IMR-90 (cell line): Measurements from ENCODE around the gene CDK10. TPM values are rescaled to one million over a fixed set of nuclear protein-coding genes. Genes with fewer than 3 reads are reported as not detected.

Source experiments
- ATAC-seq: fragments of 200-7000 bp; cut with Tn5 transposase; 2 replicates; pipeline ENCODE4 v1.9.1; 2020; ENCODE audit warnings: low read depth, mild to moderate bottlenecking, moderate library complexity
- BruUV-seq: library from RNA; stranded (reverse); fragments of 400-500 nt; replicated peaks from 2 replicates; lab custom pipeline; 2021; lab: Mats Ljungman, UMichigan
- CTCF ChIA-PET: fragments of 300-600 bp; formaldehyde crosslinking; extraction: SDS; loops from one replicate; lab custom pipeline; 2021; ENCODE audit warnings: antibody characterized with exemption; lab: Yijun Ruan, JAX
- POLR2A ChIA-PET: fragments of 300-600 bp; sonication (Branson Sonifier 250); formaldehyde crosslinking; loops from one replicate; lab custom pipeline; 2022; ENCODE audit warnings: antibody characterized with exemption; ENCODE audit not compliant: unreplicated experiment; lab: Charles Lee
- DNase-seq: peaks from one replicate; pipeline ENCODE4 v3.0.0; 2013
- H2AFZ ChIP-seq: replicated peaks from 2 replicates; pipeline ENCODE3; 2013; ENCODE audit warnings: low read length, mild to moderate bottlenecking; ENCODE audit not compliant: poor library complexity
- H2AK5ac ChIP-seq: 2 replicates; pipeline ENCODE4 v1.6.1; 2013; ENCODE audit warnings: low read depth, low read length, inconsistent platforms
- H2AK9ac ChIP-seq: replicated peaks from 2 replicates; pipeline ENCODE3; 2013; ENCODE audit warnings: mild to moderate bottlenecking, low read depth, low read length, moderate library complexity; ENCODE audit not compliant: poor library complexity
- H2BK120ac ChIP-seq: 2 replicates; pipeline ENCODE4 v1.6.1; 2013; ENCODE audit warnings: low read depth, low read length, inconsistent platforms
- H2BK15ac ChIP-seq: 3 replicates; pipeline ENCODE4 v1.6.1; 2013; ENCODE audit warnings: low read depth, low read length, inconsistent platforms
- H2BK20ac ChIP-seq: 2 replicates; pipeline ENCODE4 v1.6.1; 2013; ENCODE audit warnings: low read depth, mild to moderate bottlenecking, inconsistent platforms, low read length, moderate library complexity
- H2BK5ac ChIP-seq: 2 replicates; pipeline ENCODE4 v1.6.1; 2013; ENCODE audit warnings: mild to moderate bottlenecking, low read depth, low read length, inconsistent platforms; ENCODE audit not compliant: poor library complexity, severe bottlenecking
- H3K14ac ChIP-seq: replicated peaks from 2 replicates; pipeline ENCODE4 v1.6.1; 2013; ENCODE audit warnings: low read depth, low read length, inconsistent platforms
- H3K18ac ChIP-seq: 2 replicates; pipeline ENCODE4 v1.6.1; 2013; ENCODE audit warnings: low read depth, low read length, control low read depth
- H3K23ac ChIP-seq: 2 replicates; pipeline ENCODE4 v1.6.1; 2013; ENCODE audit warnings: low read depth, low read length, inconsistent platforms
- H3K27ac ChIP-seq: 2 replicates; pipeline ENCODE4 v1.5.1; 2013; ENCODE audit warnings: mild to moderate bottlenecking, control low read depth, low read length; ENCODE audit not compliant: insufficient read depth
- H3K27me3 ChIP-seq: 2 replicates; pipeline ENCODE4 v1.6.1; 2013; ENCODE audit warnings: low read length; ENCODE audit not compliant: control insufficient read depth, insufficient read depth
- H3K36me3 ChIP-seq: 2 replicates; pipeline ENCODE4 v1.6.1; 2013; ENCODE audit warnings: low read length, mixed read lengths; ENCODE audit not compliant: control insufficient read depth, insufficient read depth
- H3K4ac ChIP-seq: 2 replicates; pipeline ENCODE4 v1.6.1; 2013; ENCODE audit warnings: low read depth, low read length, inconsistent platforms
- H3K4me1 ChIP-seq: 2 replicates; pipeline ENCODE4 v1.6.1; 2013; ENCODE audit warnings: low read length, mixed read lengths; ENCODE audit not compliant: control insufficient read depth, insufficient read depth
- H3K4me2 ChIP-seq: 2 replicates; pipeline ENCODE4 v1.6.1; 2013; ENCODE audit warnings: low read depth, mild to moderate bottlenecking, control low read depth, low read length, moderate library complexity
- H3K4me3 ChIP-seq: 2 replicates; pipeline ENCODE4 v1.5.1; 2013; ENCODE audit warnings: low read depth, mild to moderate bottlenecking, control low read depth, low read length, moderate library complexity; ENCODE audit not compliant: insufficient read depth
- H3K56ac ChIP-seq: 2 replicates; pipeline ENCODE4 v1.6.1; 2013; ENCODE audit warnings: low read length, inconsistent platforms; ENCODE audit not compliant: insufficient read depth; ENCODE audit errors: extremely low read depth
- H3K79me1 ChIP-seq, 2 experiments: 2 replicates each; pipeline ENCODE4 v1.6.1; 2013; ENCODE audit warnings: low read length in 2 of 2, inconsistent platforms in 1 of 2, low read depth in 1 of 2
- H3K9ac ChIP-seq: 2 replicates; pipeline ENCODE4 v1.6.1; 2013; ENCODE audit warnings: low read depth, low read length, control low read depth
- H3K9me1 ChIP-seq: 2 replicates; pipeline ENCODE4 v1.6.1; 2013; ENCODE audit warnings: low read length, inconsistent platforms; ENCODE audit not compliant: insufficient read depth
- H3K9me3 ChIP-seq: 2 replicates; pipeline ENCODE4 v1.6.1; 2013; ENCODE audit warnings: low read length; ENCODE audit not compliant: control insufficient read depth, insufficient read depth
- H4K20me1 ChIP-seq: 2 replicates; pipeline ENCODE4 v1.6.1; 2013; ENCODE audit warnings: low read length, inconsistent platforms; ENCODE audit not compliant: insufficient read depth
- H4K5ac ChIP-seq: 2 replicates; pipeline ENCODE4 v1.6.1; 2013; ENCODE audit warnings: mild to moderate bottlenecking, low read depth, low read length, control low read depth
- H4K8ac ChIP-seq, 2 experiments: 2 replicates each; pipeline ENCODE4 v1.6.1; 2013; ENCODE audit warnings: low read depth in 2 of 2, low read length in 2 of 2, control low read depth in 1 of 2, inconsistent platforms in 1 of 2
- H4K91ac ChIP-seq: 2 replicates; pipeline ENCODE4 v1.6.1; 2013; ENCODE audit warnings: low read depth, low read length, inconsistent platforms; ENCODE audit not compliant: insufficient read depth
- CEBPB ChIP-seq: IDR thresholded peaks from 2 replicates; pipeline ENCODE4 v1.6.1; 2012; ENCODE audit warnings: low read depth, low read length, improper control_type of control experiment
- CHD1 ChIP-seq: IDR thresholded peaks from 2 replicates; pipeline ENCODE4 v1.6.1; 2012; ENCODE audit warnings: low read depth, low read length, improper control_type of control experiment
- CTCF ChIP-seq: conservative IDR thresholded peaks from 2 replicates; pipeline ENCODE4 v1.5.1; 2012; ENCODE audit warnings: mild to moderate bottlenecking, low read depth, low read length, improper control_type of control experiment
- ELK1 ChIP-seq: fragments of 150-350 bp; IDR thresholded peaks from 2 replicates; pipeline ENCODE4 v1.6.1; 2016; ENCODE audit warnings: low read depth, mild to moderate bottlenecking, low read length, moderate library complexity, borderline replicate concordance
- MAFK ChIP-seq: IDR thresholded peaks from 2 replicates; pipeline ENCODE4 v1.6.1; 2012; ENCODE audit warnings: low read depth, low read length, improper control_type of control experiment
- MAZ ChIP-seq: IDR thresholded peaks from 2 replicates; pipeline ENCODE4 v1.6.1; 2012; ENCODE audit warnings: low read depth, mild to moderate bottlenecking, low read length, improper control_type of control experiment, moderate library complexity, borderline replicate concordance
- MXI1 ChIP-seq: IDR thresholded peaks from 2 replicates; pipeline ENCODE4 v1.6.1; 2012; ENCODE audit warnings: low read depth, mild to moderate bottlenecking, low read length, moderate library complexity, borderline replicate concordance
- POLR2A ChIP-seq: IDR thresholded peaks from 2 replicates; pipeline ENCODE4 v1.6.1; 2012; ENCODE audit warnings: mild to moderate bottlenecking, low read depth, low read length
- RCOR1 ChIP-seq: IDR thresholded peaks from 2 replicates; pipeline ENCODE4 v1.6.1; 2012; ENCODE audit warnings: mild to moderate bottlenecking, low read length, improper control_type of control experiment; ENCODE audit not compliant: insufficient replicate concordance
- SMC3 ChIP-seq: fragments of 150-350 bp; IDR thresholded peaks from 2 replicates; pipeline ENCODE4 v1.6.1; 2016; ENCODE audit warnings: low read depth, mild to moderate bottlenecking, antibody characterized with exemption, low read length, moderate library complexity
- WGBS, 2 experiments: methylation state at CpG; one replicate each; pipeline versions ENCODE4 v1.1.5 to v1.1.7; 2013; ENCODE audit warnings: missing lambda C conversion rate in 2 of 2; ENCODE audit not compliant: insufficient read length in 1 of 2; ENCODE audit errors: extremely low coverage in 2 of 2; 5-methylcytosine and 5-hydroxymethylcytosine counted together
- dilution Hi-C: fragments of 300-500 bp; cut with HindIII; formaldehyde crosslinking; loops from one replicate; pipeline ENCODE4 v1.14.3; 2018; ENCODE audit warnings: low sequenced_read_pairs; ENCODE audit not compliant: unreplicated experiment
- in situ Hi-C: fragments of 300-500 bp; cut with MboI; formaldehyde crosslinking; loops from 3 replicates; pipeline ENCODE4 v1.14.3; 2019; ENCODE audit warnings: low sequenced_read_pairs, inconsistent platforms, mixed read lengths
- intact Hi-C: fragments of 100-400 bp; cut with micrococcal nuclease; formaldehyde crosslinking; loops from 2 replicates; pipeline ENCODE4 v1.10.0; 2022
- polyA plus RNA-seq, 3 experiments: library from polyadenylated mRNA; depleted of rRNA; stranded (reverse); fragments of >200 nt; gene quantifications; 2 replicates each; pipeline ENCODE4 v1.2.3, GENCODE V29; 2012; ENCODE audit warnings: low replicate concordance in 1 of 3
- total RNA-seq: library from RNA; depleted of rRNA; stranded (reverse); fragments of >200 nt; gene quantifications from 2 replicates; pipeline ENCODE4 v1.2.3, GENCODE V29; 2012

The CDK10 gene
- total and polyA plus RNA-seq, 2 of the 4 experiments (the other 2 are of a cell fraction): 19.5 to 61.8 TPM

- DNase-seq: no peak
- Histone ChIP-seq H2AK5ac (no peak overlapping the region), H3K27ac (no peak overlapping the region), H2AK9ac (no peak overlapping the region), H3K4me3 (no peak overlapping the region), H2BK5ac (no peak overlapping the region), H4K8ac (no peak overlapping the region), H3K14ac (no peak overlapping the region), H3K27me3 (no peaks in the 10 kb centered on the region), H3K9me1 (peaks cover 12% of the 10 kb centered on the region; the same call in 1 of the 2 replicates), H3K56ac (no peak overlapping the region), H3K18ac (no peak overlapping the region), H3K23ac (no peak overlapping the region), H3K4me2 (no peak overlapping the region), H2BK15ac (no peak overlapping the region), H4K5ac (no peak overlapping the region), H4K20me1 (peaks cover 42% of the 10 kb centered on the region), H4K91ac (no peak overlapping the region), H3K9me3 (no peaks in the 10 kb centered on the region), H2BK120ac (no peak overlapping the region), H2BK20ac (no peak overlapping the region), H3K4ac (no peak overlapping the region), H3K4me1 (peaks cover 7% of the 10 kb centered on the region), H3K36me3 (peaks cover 29% of the 10 kb centered on the region), H3K79me1 (peaks cover 23 to 54% of the 10 kb centered on the region in 2 experiments), H3K9ac (no peak overlapping the region), H2AFZ (no peak overlapping the region)
- no peak for TF ChIP-seq MAFK
- TF ChIP-seq CEBPB: no peak
- no peak for TF ChIP-seq SMC3
- TF ChIP-seq MXI1: no peak
- TF ChIP-seq POLR2A: no peak
- no peak for TF ChIP-seq MAZ
- TF ChIP-seq ELK1: no peak
- TF ChIP-seq CTCF: no peak
- no peak for TF ChIP-seq CHD1
- no peak for TF ChIP-seq RCOR1
- ChIA-PET POLR2A (no interaction called here), CTCF (no interaction called here)
- dilution Hi-C loops (no loop called here), intact Hi-C loops (no loop called here), in situ Hi-C loops (no loop called here)
- ATAC-seq: no peak
- WGBS, 2 experiments: 94% methylated on average over 3 of the region's 10 CpGs; no CpG with 5 or more reads in 1 of the 2 experiments
- BruUV-seq: no TSS peak
Observed at GRCh38 chr16:89653656-89654295, 32.7 kb upstream of the CDK10 start.
